ENCODE measurements around the gene HSF5. TPM values are rescaled to one million over a fixed set of nuclear protein-coding genes. Genes with fewer than 3 reads are reported as not detected.

The HSF5 gene
- total and polyA plus RNA-seq, 7 experiments from 2014 or later: 0.34 to 4.0 (median 3.0) TPM

GRCh38 chr17:58379511-58379824 is 108.7 kb downstream of the HSF5 start:
- intact Hi-C loops (cut with micrococcal nuclease): loop anchor here (1.0 to 2.0 kb wide), 2 partner anchors 27 to 68 kb away; partner anchors contain the start of gene SUPT4H1 (in 1 of the 2)
- peaks cover 34 to 67% (median 58%) of the 10 kb centered on the region in 7 donors for H3K4me1 Mint-ChIP-seq
- peaks cover 16 to 36% of the 10 kb centered on the region in 2 donors for H3K4me1 ChIP-seq (ENCODE audit: control insufficient read depth in 2 of 2, insufficient read depth in 2 of 2, low read length in 2 of 2)
- H3K4me3 Mint-ChIP-seq: peak overlapping the region in 9 of 10 donors; percentile 49 to 77 (median 60)
- peak overlapping the region in 4 of 9 donors; percentile 1 to 72 (median 45) for H3K27ac Mint-ChIP-seq
- H3K4me3 ChIP-seq (ENCODE audit: low read length): no peak overlapping the region
- no peaks in the 10 kb centered on the region for H3K9me3 ChIP-seq (ENCODE audit: control insufficient read depth in 2 of 3, low read length in 3 of 3)
- POLR2A ChIA-PET: interaction anchor here (0.9 to 4.6 kb wide), 6 partner anchors 13 to 52 kb away, joined by 3 to 28 read pairs (median 6); partner anchors contain the start of gene SUPT4H1
- CTCF ChIA-PET: interaction anchor here (1.1 to 1.2 kb wide), 2 partner anchors 63 to 104 kb away, joined by 3 to 4 read pairs; no protein-coding TSS in a partner anchor
- no peak for DNase-seq
- no peaks in the 10 kb centered on the region for H3K36me3 ChIP-seq (ENCODE audit: control insufficient read depth in 2 of 3, insufficient read depth in 3 of 3, low read length in 3 of 3)
- H3K27me3 ChIP-seq (ENCODE audit: control insufficient read depth in 2 of 2, insufficient read depth in 2 of 2, low read length in 2 of 2): no peaks in the 10 kb centered on the region
- peaks cover 0 to 1% (median 0%) of the 10 kb centered on the region in 11 donors for H3K9me3 Mint-ChIP-seq
- H3K27ac ChIP-seq (ENCODE audit: low read depth, low read length): no peak overlapping the region
- peaks cover 0 to 9% (median 0%) of the 10 kb centered on the region in 5 donors for H3K36me3 Mint-ChIP-seq
- no peaks in the 10 kb centered on the region for H3K27me3 Mint-ChIP-seq
- ATAC-seq: no peak

DNA sequence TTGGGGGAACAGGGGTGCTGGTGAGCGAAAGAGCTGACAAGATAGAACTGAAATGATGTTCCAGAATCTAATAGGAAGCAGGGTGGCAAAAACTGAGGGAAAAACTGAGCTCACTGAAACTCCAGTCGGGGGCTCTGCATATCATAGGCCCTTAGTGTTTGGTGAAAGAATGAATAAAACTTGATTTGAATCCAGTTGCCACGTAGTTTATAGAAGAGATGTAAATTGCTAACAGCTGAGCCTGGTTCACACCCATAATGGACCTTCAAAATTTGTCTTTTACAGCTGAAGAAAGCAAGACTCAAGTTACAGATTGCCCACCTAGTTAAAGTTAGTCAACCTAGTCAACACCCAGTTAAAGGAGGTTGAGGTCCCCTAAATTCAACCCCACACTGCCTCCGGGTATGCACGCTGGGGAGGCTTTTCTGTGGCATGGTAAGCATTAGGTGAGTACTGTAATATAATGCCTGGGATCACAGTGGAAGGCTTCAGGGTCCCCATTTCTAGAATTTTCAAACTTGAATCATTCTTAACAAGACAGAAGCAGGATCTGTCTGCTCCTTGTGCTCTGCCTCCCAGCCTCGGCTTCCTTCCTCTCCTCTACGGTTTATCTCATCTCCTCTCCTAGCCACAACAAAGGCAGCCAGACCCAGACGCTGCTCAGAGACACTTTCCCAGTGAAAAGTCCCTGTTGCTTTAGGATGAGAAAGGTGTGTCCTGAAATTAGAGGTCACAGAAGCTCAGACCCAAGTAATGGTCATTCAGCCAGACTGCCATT is 109.3 kb downstream of the HSF5 start:
- CTCF ChIA-PET: interaction anchor here (1.1 to 1.2 kb wide), 2 partner anchors 62 to 103 kb away, joined by 3 to 4 read pairs; no protein-coding TSS in a partner anchor
- POLR2A ChIA-PET: interaction anchor here (0.9 to 4.6 kb wide), 9 partner anchors 12 to 51 kb away, joined by 3 to 28 read pairs (median 5); partner anchors contain the start of gene SUPT4H1
- no peak overlapping the region for H3K4me3 ChIP-seq (ENCODE audit: low read length)
- Mint-ChIP-seq H3K27ac (peak overlapping the region in 4 of 9 donors; percentile 21 to 76 (median 46)), H3K36me3 (peaks cover 0 to 9% (median 0%) of the 10 kb centered on the region in 5 donors), H3K27me3 (no peaks in the 10 kb centered on the region), H3K4me1 (peaks cover 34 to 62% (median 56%) of the 10 kb centered on the region in 7 donors), H3K4me3 (peak overlapping the region; percentile 6 to 77 (median 58)), H3K9me3 (peaks cover 0 to 1% (median 0%) of the 10 kb centered on the region in 11 donors)
- DNase-seq (peak in 2 of 9 donors; percentile 14 to 18), ATAC-seq (no peak)
- no peak overlapping the region for H3K27ac ChIP-seq (ENCODE audit: low read depth, low read length)
- H3K9me3 ChIP-seq (ENCODE audit: control insufficient read depth in 2 of 3, low read length in 3 of 3): no peaks in the 10 kb centered on the region
- H3K4me1 ChIP-seq (ENCODE audit: control insufficient read depth in 2 of 2, insufficient read depth in 2 of 2, low read length in 2 of 2): peaks cover 16 to 36% of the 10 kb centered on the region in 2 donors
- no peaks in the 10 kb centered on the region for H3K27me3 ChIP-seq (ENCODE audit: control insufficient read depth in 2 of 2, insufficient read depth in 2 of 2, low read length in 2 of 2)
- intact Hi-C loops (cut with micrococcal nuclease): loop anchor here (1.0 to 2.0 kb wide), 2 partner anchors 26 to 68 kb away; partner anchors contain the start of gene SUPT4H1 (in 1 of the 2)
- no peaks in the 10 kb centered on the region for H3K36me3 ChIP-seq (ENCODE audit: control insufficient read depth in 2 of 3, insufficient read depth in 3 of 3, low read length in 3 of 3)

- H3K27ac ChIP-seq (ENCODE audit: low read depth, low read length): no peak overlapping the region
- POLR2A ChIA-PET: interaction anchor here (0.9 to 4.6 kb wide), 3 partner anchors 17 to 24 kb away, joined by 3 to 28 read pairs (median 4); partner anchors contain the start of gene SUPT4H1
- ATAC-seq (no peak), DNase-seq (no peak)
- H3K27me3 ChIP-seq (ENCODE audit: control insufficient read depth in 2 of 2, insufficient read depth in 2 of 2, low read length in 2 of 2): no peaks in the 10 kb centered on the region
- H3K9me3 ChIP-seq (ENCODE audit: control insufficient read depth in 2 of 3, low read length in 3 of 3): no peaks in the 10 kb centered on the region
- H3K27ac Mint-ChIP-seq: no peak overlapping the region
- H3K4me1 ChIP-seq (ENCODE audit: control insufficient read depth in 2 of 2, insufficient read depth in 2 of 2, low read length in 2 of 2): peaks cover 13 to 34% of the 10 kb centered on the region in 2 donors
- H3K4me3 ChIP-seq (ENCODE audit: low read length): no peak overlapping the region
- H3K9me3 Mint-ChIP-seq: peaks cover 0 to 1% (median 0%) of the 10 kb centered on the region in 11 donors
- CTCF ChIA-PET: no interaction called here
- H3K4me3 Mint-ChIP-seq: peak overlapping the region in 3 of 10 donors; percentile 5 to 29 (median 5)
- peaks cover 0 to 10% (median under 1%) of the 10 kb centered on the region in 5 donors for H3K36me3 Mint-ChIP-seq
- no peaks in the 10 kb centered on the region for H3K27me3 Mint-ChIP-seq
- intact Hi-C loops (cut with micrococcal nuclease): loop anchor here in 1 of 2 donors (2.0 kb wide), 1 partner anchor 25 kb away; the partner anchor contains the start of gene SUPT4H1
- no peaks in the 10 kb centered on the region for H3K36me3 ChIP-seq (ENCODE audit: control insufficient read depth in 2 of 3, insufficient read depth in 3 of 3, low read length in 3 of 3)
- H3K4me1 Mint-ChIP-seq: peaks cover 32 to 55% (median 51%) of the 10 kb centered on the region in 7 donors
These were observed 110.5 kb downstream of the HSF5 start for GRCh38 chr17:58377661-58378060.

DNA sequence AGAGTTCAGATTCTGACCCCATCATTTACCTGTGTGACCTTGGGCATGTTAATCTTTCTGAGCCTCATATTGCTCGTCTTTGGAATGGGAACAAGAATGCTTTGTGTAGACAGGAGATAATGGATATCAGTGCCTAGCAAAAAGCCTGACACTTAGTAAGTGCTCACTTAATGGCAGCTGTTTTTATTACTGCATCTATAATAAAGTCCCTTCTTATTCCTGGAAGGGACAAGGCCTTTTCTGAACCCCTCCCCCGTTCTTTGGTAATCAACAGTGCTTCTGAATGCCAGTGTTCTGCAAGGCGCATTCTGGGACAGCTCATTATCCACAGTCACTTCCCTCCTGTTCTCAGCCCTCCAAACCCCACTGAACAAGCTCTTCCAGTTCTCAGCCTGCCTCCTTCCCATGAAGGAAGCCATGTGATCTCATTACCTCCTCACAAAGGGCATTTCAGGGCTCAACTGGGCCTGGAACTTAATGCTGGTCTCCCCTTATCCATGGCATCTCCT is 111.1 kb downstream of the HSF5 start:
- ATAC-seq: no peak
- Mint-ChIP-seq H3K9me3 (peaks cover 0 to 1% (median 0%) of the 10 kb centered on the region in 11 donors), H3K4me3 (no peak overlapping the region), H3K27ac (no peak overlapping the region), H3K4me1 (peaks cover 27 to 50% (median 46%) of the 10 kb centered on the region in 7 donors), H3K36me3 (peaks cover 0 to 12% (median 4%) of the 10 kb centered on the region in 5 donors), H3K27me3 (no peaks in the 10 kb centered on the region)
- H3K27me3 ChIP-seq (ENCODE audit: control insufficient read depth in 2 of 2, insufficient read depth in 2 of 2, low read length in 2 of 2): no peaks in the 10 kb centered on the region
- intact Hi-C loops (cut with micrococcal nuclease): no loop called here
- ChIA-PET POLR2A (interaction anchor here (0.9 to 4.6 kb wide), 3 partner anchors 23 to 37 kb away, joined by 3 to 28 read pairs (median 4); partner anchors contain the start of gene SUPT4H1), CTCF (no interaction called here)
- H3K9me3 ChIP-seq (ENCODE audit: control insufficient read depth in 2 of 3, low read length in 3 of 3): no peaks in the 10 kb centered on the region
- no peaks in the 10 kb centered on the region for H3K36me3 ChIP-seq (ENCODE audit: control insufficient read depth in 2 of 3, insufficient read depth in 3 of 3, low read length in 3 of 3)
- H3K27ac ChIP-seq (ENCODE audit: low read depth, low read length): no peak overlapping the region
- DNase-seq: no peak
- no peak overlapping the region for H3K4me3 ChIP-seq (ENCODE audit: low read length)
- H3K4me1 ChIP-seq (ENCODE audit: control insufficient read depth in 2 of 2, insufficient read depth in 2 of 2, low read length in 2 of 2): peaks cover 10 to 28% of the 10 kb centered on the region in 2 donors

GRCh38 chr17:58376472-58377000 is 111.7 kb downstream of the HSF5 start:
- ChIA-PET POLR2A (interaction anchor here (0.9 to 4.6 kb wide), 2 partner anchors 23 to 38 kb away, joined by 4 to 28 read pairs; partner anchors contain the start of gene SUPT4H1), CTCF (no interaction called here)
- no peaks in the 10 kb centered on the region for H3K36me3 ChIP-seq (ENCODE audit: control insufficient read depth in 2 of 3, insufficient read depth in 3 of 3, low read length in 3 of 3)

GRCh38 chr17:58375811-58376210 is 112.4 kb downstream of the HSF5 start:
- peaks cover 24 to 38% (median 36%) of the 10 kb centered on the region in 7 donors for H3K4me1 Mint-ChIP-seq
- H3K4me1 ChIP-seq (ENCODE audit: control insufficient read depth in 2 of 2, insufficient read depth in 2 of 2, low read length in 2 of 2): peaks cover 6 to 18% of the 10 kb centered on the region in 2 donors
- peaks cover 0 to 1% (median 0%) of the 10 kb centered on the region in 11 donors for H3K9me3 Mint-ChIP-seq
- H3K4me3 ChIP-seq (ENCODE audit: low read length): no peak overlapping the region
- H3K27me3 Mint-ChIP-seq: no peaks in the 10 kb centered on the region
- H3K27ac Mint-ChIP-seq: no peak overlapping the region
- POLR2A ChIA-PET: no interaction called here
- DNase-seq (no peak), ATAC-seq (no peak)
- no peak overlapping the region for H3K27ac ChIP-seq (ENCODE audit: low read depth, low read length)
- intact Hi-C loops (cut with micrococcal nuclease): no loop called here
- CTCF ChIA-PET: no interaction called here
- no peaks in the 10 kb centered on the region for H3K9me3 ChIP-seq (ENCODE audit: control insufficient read depth in 2 of 3, low read length in 3 of 3)
- no peak overlapping the region for H3K4me3 Mint-ChIP-seq
- peaks cover 0 to 1% (median 0%) of the 10 kb centered on the region in 3 experiments for H3K36me3 ChIP-seq (ENCODE audit: control insufficient read depth in 2 of 3, insufficient read depth in 3 of 3, low read length in 3 of 3)
- no peaks in the 10 kb centered on the region for H3K27me3 ChIP-seq (ENCODE audit: control insufficient read depth in 2 of 2, insufficient read depth in 2 of 2, low read length in 2 of 2)
- H3K36me3 Mint-ChIP-seq: peaks cover 0 to 16% (median 4%) of the 10 kb centered on the region in 5 donors

More at GRCh38 chr17:58376472-58377000, 111.7 kb downstream of the HSF5 start:
- Mint-ChIP-seq H3K4me1 (peaks cover 23 to 44% (median 41%) of the 10 kb centered on the region in 7 donors), H3K4me3 (no peak overlapping the region), H3K9me3 (peaks cover 0 to 1% (median 0%) of the 10 kb centered on the region in 11 donors), H3K27ac (no peak overlapping the region), H3K27me3 (no peaks in the 10 kb centered on the region), H3K36me3 (peaks cover 0 to 16% (median 4%) of the 10 kb centered on the region in 5 donors)
- ATAC-seq (peak; percentile 42), DNase-seq (no peak)
- Histone ChIP-seq H3K4me3 (ENCODE audit: low read length) (no peak overlapping the region), H3K4me1 (ENCODE audit: control insufficient read depth in 2 of 2, insufficient read depth in 2 of 2, low read length in 2 of 2) (peaks cover 6 to 22% of the 10 kb centered on the region in 2 donors), H3K9me3 (ENCODE audit: control insufficient read depth in 2 of 3, low read length in 3 of 3) (no peaks in the 10 kb centered on the region), H3K27ac (ENCODE audit: low read depth, low read length) (no peak overlapping the region), H3K27me3 (ENCODE audit: control insufficient read depth in 2 of 2, insufficient read depth in 2 of 2, low read length in 2 of 2) (no peaks in the 10 kb centered on the region)
- intact Hi-C loops (cut with micrococcal nuclease): no loop called here

Measured in naive thymus-derived CD4-positive, alpha-beta T cell (primary cell).